Stimulated activated CD8-positive, alpha-beta memory T cell treated with anti-CD3 and anti-CD28 coated beads, Interleukin-7, amount 100 ng/mL, for 48 hours (primary cell): Measurements from ENCODE around the gene OR6C4.
"Not testable (repeated sequence)": the region's sequence is repeated elsewhere in the genome, so short reads cannot be mapped to it uniquely, and the experiment has no call there.

Experiments used
- DNase-seq, 2 donors: peaks; one replicate each; pipeline ENCODE4 v3.0.0-alpha.2; 2020; ENCODE audit warnings: low read depth in 1 of 2; ENCODE audit errors: extremely low read depth in 1 of 2

The OR6C4 gene

GRCh38 chr12:55549302-55549701 is at the start of gene OR6C4:
TSS of gene OR6C4 (plus strand) at chr12:55549602. CDS start at chr12:55551227, 1,625 bp downstream.
- DNase-seq: no peak

GRCh38 chr12:55499810-55500252 is 49.6 kb upstream of the OR6C4 start:
- DNase-seq: no peak

- no peak for DNase-seq
Observed at GRCh38 chr12:55501601-55502000, 47.8 kb upstream of the OR6C4 start.

- no peak for DNase-seq
Observed at GRCh38 chr12:55515696-55516095, 33.7 kb upstream of the OR6C4 start.

- DNase-seq: no peak
Observed at GRCh38 chr12:55516391-55516790, 33.0 kb upstream of the OR6C4 start.

- DNase-seq: not testable (repeated sequence)
Observed at GRCh38 chr12:55548235-55548634, 1.2 kb upstream of the OR6C4 start.

GRCh38 chr12:55548756-55549155 is 646 bp upstream of the OR6C4 start:
- DNase-seq: no peak

- no peak for DNase-seq
Observed at GRCh38 chr12:55554296-55554695, 4.9 kb downstream of the OR6C4 start.

- not testable (repeated sequence) for DNase-seq
Observed at GRCh38 chr12:55570060-55570459, 20.7 kb downstream of the OR6C4 start.

- not testable (repeated sequence) for DNase-seq
Observed at GRCh38 chr12:55570689-55571088, 21.3 kb downstream of the OR6C4 start.

GRCh38 chr12:55572168-55572567 is 22.8 kb downstream of the OR6C4 start, which contains the start of gene OR2AP1:
TSS of gene OR2AP1 (plus strand) at chr12:55572468. CDS start at chr12:55574415, 1,947 bp downstream.
- no peak for DNase-seq

GRCh38 chr12:55582066-55582465 is 32.7 kb downstream of the OR6C4 start:
- no peak for DNase-seq

- no peak for DNase-seq
Observed at GRCh38 chr12:55585817-55586216, 36.4 kb downstream of the OR6C4 start.

GRCh38 chr12:55590152-55590551 is 40.8 kb downstream of the OR6C4 start:
- not testable (repeated sequence) for DNase-seq
